GM12801 (cell line): ENCODE data around the gene ARMC12.

Experiments used
- TF ChIP-seq, protein P1 (sequence below): IDR thresholded peaks from one replicate; pipeline ENCODE4 v1.5.1; 2011; ENCODE audit warnings: control low read depth; ENCODE audit not compliant: insufficient read length; ENCODE audit errors: extremely low read depth

Gene ARMC12

DNA sequence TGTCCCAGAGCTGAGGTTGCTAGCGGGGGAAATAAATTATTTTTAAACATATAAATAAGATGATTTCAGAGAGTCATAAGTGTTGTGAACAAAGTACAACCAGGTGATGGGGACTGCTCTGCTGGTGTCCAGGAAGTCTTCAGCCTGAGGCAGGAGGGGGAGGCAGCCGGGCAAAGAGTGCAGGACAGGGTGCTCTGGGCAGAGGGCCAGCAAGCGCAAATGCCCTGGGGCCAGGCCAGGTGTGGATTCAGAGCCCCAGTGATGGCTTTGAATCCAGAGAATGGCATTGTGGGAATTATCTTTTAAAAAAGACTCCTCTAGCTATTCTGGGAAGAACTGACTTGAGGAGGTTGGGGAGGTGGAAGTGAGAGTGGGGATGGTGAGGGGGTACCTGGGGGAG, 45.6 kb downstream of the ARMC12 start:
- TF ChIP-seq, protein P1, sequence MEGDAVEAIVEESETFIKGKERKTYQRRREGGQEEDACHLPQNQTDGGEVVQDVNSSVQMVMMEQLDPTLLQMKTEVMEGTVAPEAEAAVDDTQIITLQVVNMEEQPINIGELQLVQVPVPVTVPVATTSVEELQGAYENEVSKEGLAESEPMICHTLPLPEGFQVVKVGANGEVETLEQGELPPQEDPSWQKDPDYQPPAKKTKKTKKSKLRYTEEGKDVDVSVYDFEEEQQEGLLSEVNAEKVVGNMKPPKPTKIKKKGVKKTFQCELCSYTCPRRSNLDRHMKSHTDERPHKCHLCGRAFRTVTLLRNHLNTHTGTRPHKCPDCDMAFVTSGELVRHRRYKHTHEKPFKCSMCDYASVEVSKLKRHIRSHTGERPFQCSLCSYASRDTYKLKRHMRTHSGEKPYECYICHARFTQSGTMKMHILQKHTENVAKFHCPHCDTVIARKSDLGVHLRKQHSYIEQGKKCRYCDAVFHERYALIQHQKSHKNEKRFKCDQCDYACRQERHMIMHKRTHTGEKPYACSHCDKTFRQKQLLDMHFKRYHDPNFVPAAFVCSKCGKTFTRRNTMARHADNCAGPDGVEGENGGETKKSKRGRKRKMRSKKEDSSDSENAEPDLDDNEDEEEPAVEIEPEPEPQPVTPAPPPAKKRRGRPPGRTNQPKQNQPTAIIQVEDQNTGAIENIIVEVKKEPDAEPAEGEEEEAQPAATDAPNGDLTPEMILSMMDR = no peak

DNA sequence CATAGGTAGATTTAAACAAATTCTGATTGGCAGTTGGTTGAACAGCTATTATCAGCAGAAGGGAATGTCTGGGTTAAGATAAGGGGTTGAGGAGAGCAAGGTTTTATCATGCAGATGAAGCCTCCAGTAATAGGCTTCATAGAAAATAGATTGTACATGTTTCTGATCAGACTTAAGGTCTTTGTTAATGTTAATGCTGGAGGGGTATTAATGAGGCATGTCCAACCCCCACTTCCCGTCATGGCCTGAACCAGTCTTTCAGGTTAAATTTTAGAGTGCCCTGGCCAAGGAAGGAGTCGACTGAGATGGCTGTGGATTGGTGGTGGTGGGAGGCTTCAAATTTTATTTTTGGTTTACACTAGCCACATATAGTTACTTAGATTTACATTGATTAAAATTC, 47.4 kb downstream of the ARMC12 start:
- TF ChIP-seq, protein P1 = no peak

DNA sequence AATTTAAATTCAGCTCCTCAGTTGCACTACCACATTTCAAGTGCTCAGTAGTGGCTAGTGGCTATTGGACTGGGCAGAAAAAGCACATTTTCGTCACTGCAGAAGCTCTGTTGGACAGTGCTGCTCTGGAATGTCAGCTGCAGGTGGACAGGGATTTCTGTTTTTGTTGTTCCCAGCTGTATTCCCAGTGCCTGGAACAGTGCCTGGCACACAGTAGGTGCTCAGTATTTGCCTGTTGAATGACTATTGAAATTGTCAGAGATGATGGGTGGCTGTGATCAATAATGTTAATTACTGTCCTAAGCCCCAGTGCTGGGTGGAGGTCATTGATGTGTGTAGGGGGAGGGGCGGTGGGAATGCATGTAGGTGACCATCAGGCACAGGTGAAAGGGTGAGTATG, 49.4 kb downstream of the ARMC12 start:
- TF ChIP-seq, protein P1 = no peak

DNA sequence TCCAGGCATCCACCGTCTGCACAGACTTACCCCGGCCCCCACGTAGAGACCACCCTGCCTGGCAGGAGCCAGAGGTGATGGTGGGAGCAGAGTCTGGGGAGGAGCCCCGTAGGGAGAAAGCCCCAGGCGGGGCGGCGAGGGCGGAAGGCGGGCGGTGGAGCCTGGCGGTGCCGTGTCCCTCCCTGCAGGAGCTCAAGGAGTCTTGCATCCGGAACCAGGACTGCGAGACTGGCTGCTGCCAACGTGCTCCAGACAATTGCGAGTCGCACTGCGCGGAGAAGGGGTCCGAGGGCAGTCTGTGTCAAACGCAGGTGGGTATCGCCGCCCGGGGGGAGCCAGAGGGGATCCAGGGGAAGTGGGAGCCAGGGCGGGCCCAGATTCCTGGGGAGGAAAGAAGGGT, 50.0 kb downstream of the ARMC12 start:
- TF ChIP-seq, protein P1 = no peak

DNA sequence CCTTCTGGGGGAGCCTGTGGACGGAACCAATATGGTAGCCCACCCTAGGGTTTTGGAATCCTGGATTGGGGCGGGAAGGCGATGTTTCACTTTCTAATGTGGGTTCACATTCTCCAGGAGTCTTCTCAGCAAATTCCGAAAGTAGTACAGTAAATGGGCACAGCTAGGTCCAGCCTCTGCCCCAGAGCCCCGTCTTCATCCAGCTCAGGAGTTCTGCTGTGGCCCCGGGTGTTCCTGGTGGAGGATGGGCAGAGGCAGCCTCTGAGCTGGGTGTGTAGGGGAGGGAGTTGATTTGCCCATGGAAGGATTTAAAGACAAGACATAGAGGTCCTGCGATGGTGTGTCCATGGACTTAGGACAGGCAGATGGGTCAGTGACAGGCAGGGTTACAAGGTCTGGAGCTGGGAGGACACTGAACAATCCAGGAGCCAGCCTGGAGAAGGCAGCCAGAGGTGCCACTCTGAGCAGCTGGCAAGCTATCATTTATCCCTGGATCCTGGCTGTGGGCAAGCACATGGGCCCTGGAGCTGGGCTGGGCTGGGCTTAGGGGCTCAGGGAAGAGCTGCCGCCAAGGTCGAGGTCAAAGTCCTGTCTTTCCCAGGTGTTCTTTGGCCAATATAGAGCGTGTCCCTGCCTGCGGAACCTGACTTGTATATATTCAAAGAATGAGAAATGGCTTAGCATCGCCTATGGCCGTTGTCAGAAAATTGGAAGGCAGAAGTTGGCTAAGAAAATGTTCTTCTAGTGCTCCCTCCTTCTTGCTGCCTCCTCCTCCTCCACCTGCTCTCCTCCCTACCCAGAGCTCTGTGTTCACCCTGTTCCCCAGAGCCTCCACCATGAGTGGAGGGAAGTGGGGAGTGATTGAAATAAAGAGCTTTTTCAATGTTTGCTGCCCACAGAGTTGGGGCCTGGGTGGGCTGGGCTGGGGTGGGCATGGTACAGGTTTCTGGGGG, 50.7 kb downstream of the ARMC12 start:
- TF ChIP-seq, protein P1 = no peak

DNA sequence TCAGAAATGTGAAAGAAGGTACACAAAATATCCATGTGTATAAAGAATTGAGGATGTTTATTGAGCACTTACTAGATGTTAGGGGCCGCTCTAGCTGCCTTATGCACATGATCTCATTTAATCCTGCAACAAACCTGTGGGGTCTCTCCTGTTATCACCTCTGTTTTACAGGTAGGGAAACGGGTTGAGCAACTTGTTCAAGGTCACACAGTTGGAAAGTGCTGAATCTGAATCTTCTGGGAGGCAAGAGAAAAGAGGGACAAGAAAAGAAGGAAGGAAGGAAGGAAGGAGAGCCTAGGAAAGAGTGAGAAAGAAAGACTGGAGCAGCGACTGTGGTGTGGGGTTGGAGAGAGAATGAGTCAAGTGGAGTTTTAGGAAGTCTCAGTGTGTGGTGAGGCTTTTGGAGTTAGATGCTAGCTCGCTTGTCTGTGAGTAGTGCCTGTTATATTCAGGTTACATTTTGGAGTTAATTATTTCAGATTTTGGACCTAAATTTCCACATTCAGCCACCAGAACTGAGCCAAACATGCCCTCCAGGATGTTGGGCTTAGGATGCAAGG, 51.7 kb downstream of the ARMC12 start:
- TF ChIP-seq, protein P1 = no peak

DNA sequence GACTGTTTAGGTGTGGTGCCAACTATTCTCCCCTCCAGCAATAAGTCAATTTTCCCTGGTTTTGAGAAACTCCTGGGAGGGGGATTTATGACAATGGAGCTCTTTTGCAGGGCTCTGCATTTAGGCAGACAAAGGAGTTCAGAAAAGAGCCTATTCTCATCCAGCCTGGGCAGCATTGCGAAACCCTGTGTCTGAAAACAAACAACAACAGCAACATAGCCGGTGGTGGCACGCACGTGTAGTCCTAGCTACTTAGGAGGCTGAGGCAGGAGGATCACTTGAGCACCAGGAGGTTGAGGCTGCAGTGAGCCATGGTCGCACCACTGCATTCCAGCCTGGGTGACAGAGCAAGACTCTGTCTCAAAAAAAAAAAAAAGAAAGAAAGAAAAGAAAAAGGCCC, 53.9 kb downstream of the ARMC12 start:
- TF ChIP-seq, protein P1 = no peak
